ENCODE measurements around the gene ZBTB12. TPM values are rescaled to one million over a fixed set of nuclear protein-coding genes. Genes with fewer than 3 reads are reported as not detected.

ZBTB12 gene
- total RNA-seq, 1 experiment from 2014 or later: 16.2 TPM

DNA sequence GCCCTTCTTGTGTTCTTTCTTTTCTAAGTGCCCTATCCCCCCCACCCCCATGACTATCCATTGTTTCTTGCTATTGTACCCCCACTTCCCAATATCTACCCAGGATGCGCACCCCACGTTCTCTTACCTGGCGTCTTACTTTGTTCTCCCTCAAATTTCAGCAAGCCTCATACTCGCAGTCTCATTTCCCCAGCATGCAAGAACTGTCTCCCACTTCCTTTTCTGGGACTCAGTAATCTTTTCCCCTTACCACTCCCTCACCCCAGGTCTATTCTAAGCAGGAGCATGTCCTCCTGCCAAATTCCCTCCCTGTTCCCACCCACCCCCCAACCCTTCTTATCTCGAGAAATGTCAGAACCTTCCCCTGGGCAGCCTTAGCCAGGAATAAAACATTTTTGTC, 2.7 kb downstream of the ZBTB12 start:
- Histone ChIP-seq H3K27ac (no peak overlapping the region), H2AFZ (no peak overlapping the region), H3K27me3 (ENCODE audit: insufficient read depth, low read depth) (no peaks in the 10 kb centered on the region), H3K4me2 (peak overlapping the region; percentile 91), H3K4me1 (replicated peaks; ENCODE audit: insufficient read depth) (peaks cover 28% of the 10 kb centered on the region), H3K4me3 (no peak overlapping the region), H3K9me3 (ENCODE audit: insufficient read depth, low read depth) (no peaks in the 10 kb centered on the region), H4K20me1 (ENCODE audit: insufficient read depth) (no peaks in the 10 kb centered on the region), H3K36me3 (ENCODE audit: low read depth) (peaks cover 11% of the 10 kb centered on the region; the same call in 1 of the 2 replicates), H3K9me2 (ENCODE audit: insufficient read depth) (no peaks in the 10 kb centered on the region), H3K79me2 (ENCODE audit: low read depth) (peaks cover 30% of the 10 kb centered on the region), H3F3A (ENCODE audit: insufficient read depth, low read depth) (peaks cover 40% of the 10 kb centered on the region)
- intact Hi-C loops (cut with micrococcal nuclease; ENCODE audit: unreplicated experiment): loop anchor here (5.0 kb wide), 2 partner anchors 67 to 217 kb away; partner anchors contain the start of gene LY6G5C
- TF ChIP-seq CTCF (conservative IDR thresholded peaks at IDR 0.05) (no peak), EZH2 (IDR thresholded peaks at IDR 0.05; ENCODE audit: low read depth) (no peak)
- no TSS peak for BruUV-seq (replicated peaks)
- ChIA-PET CTCF (no interaction called here), POLR2A (ENCODE audit: unreplicated experiment) (no interaction called here)
- no peak for DNase-seq

DNA sequence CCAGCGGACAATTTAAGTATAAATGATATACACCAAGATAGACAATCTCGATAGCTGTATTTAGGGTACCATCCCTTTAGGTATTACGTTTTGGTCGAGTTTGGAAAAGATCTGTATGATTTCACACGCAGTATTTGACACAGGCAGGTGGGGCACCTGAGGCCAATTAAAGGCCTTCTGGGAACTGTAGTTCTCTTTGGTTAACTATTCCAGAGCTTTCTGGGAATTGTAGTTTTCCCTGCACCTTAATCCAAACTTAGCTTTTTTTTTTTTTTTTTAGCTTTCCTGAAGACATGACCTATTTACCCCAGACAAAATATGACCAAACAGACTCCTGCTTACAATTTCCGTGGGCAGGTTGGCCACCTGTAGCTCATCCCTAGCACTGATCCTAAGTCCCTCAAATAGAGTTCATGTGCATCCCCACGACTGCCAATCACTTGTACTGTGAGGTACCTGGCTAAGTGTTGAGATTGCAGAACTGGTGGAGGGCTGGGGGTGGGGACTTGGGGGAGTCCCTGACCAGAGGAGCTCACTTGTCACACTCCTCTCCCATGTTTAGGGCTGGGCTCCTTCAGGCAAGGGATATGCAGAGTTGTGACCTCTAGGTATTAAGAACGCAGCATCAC, 3.4 kb downstream of the ZBTB12 start:
- Histone ChIP-seq H3K4me3 (peak overlapping the region; percentile 73), H3K36me3 (ENCODE audit: low read depth) (peaks cover 12% of the 10 kb centered on the region; the same call in 1 of the 2 replicates), H3K9me2 (ENCODE audit: insufficient read depth) (no peaks in the 10 kb centered on the region), H4K20me1 (ENCODE audit: insufficient read depth) (no peaks in the 10 kb centered on the region), H3F3A (ENCODE audit: insufficient read depth, low read depth) (peaks cover 40% of the 10 kb centered on the region), H3K27ac (0 out of 2 replicates have a peak overlapping the region, but pooled peaks have one; percentile 44), H3K4me2 (peak overlapping the region; percentile 91), H2AFZ (peak overlapping the region; percentile 83), H3K4me1 (replicated peaks; ENCODE audit: insufficient read depth) (peaks cover 28% of the 10 kb centered on the region), H3K79me2 (ENCODE audit: low read depth) (peaks cover 30% of the 10 kb centered on the region), H3K9me3 (ENCODE audit: insufficient read depth, low read depth) (no peaks in the 10 kb centered on the region), H3K27me3 (ENCODE audit: insufficient read depth, low read depth) (no peaks in the 10 kb centered on the region)
- intact Hi-C loops (cut with micrococcal nuclease; ENCODE audit: unreplicated experiment): loop anchor here (5.0 kb wide), 2 partner anchors 66 to 216 kb away; partner anchors contain the start of gene LY6G5C
- TF ChIP-seq EZH2 (IDR thresholded peaks at IDR 0.05; ENCODE audit: low read depth) (no peak), CTCF (conservative IDR thresholded peaks at IDR 0.05) (no peak)
- POLR2A ChIA-PET (ENCODE audit: unreplicated experiment): interaction anchor here (0.6 to 1.4 kb wide), 10 partner anchors 36 to 953 kb away, joined by 3 to 18 read pairs (median 6); partner anchors contain the start of genes CLIC1, HSPA1B and NEU1
- DNase-seq: peak; percentile 21 to 75
- CTCF ChIA-PET: interaction anchor here (0.5 to 0.8 kb wide), 3 partner anchors 30 to 128 kb away, joined by 3 to 4 read pairs (median 3); no protein-coding TSS in a partner anchor
- BruUV-seq (replicated peaks): no TSS peak

DNA sequence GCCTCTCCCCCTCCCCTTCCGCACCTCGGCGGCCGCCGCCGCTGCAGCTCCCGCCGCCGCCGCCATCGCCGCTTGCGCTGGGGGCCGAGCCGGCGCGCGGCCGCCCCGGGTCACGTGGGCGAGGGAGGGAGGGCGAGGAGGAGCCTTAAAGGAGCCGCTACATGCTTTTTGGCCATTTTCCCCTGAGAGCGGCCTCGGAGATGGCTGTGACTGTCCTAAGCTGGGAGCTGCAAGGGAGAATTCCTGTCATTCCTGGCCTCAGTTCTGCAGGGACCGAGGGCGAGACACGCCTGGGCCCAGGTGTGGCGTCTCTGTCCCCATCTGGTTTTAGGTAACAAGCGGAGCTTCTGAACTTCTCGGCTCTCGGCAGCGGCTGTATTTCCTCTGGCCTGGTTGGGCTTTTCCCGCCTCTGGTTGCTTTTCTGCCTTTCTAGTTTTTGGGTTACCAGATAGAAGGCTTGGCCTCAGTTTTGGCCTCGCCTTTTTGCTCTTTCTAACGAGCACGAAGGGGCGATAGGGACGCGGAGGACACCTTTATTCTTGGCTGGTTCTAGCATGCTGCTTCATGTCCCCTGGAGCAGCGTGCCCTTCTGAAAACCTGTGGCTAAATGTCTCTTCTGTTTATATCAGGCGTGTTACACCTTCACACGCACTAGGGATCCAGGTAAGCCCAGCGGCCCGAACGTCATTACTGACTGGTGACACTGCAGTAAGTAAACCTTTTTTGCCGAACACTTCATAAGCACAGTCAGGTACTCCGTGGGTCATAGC, 4.1 kb downstream of the ZBTB12 start, which contains the start of gene EHMT2:
EHMT2 (minus strand) TSS at position 87 of the 771 bp plus-strand sequence; CDS start at position 66, 21 bp downstream.
- peak within 1 kb of the TSS; percentile 73 for H3K4me3 ChIP-seq
- ChIA-PET POLR2A (ENCODE audit: unreplicated experiment) (interaction anchor here (0.6 to 1.4 kb wide), 10 partner anchors 35 to 297 kb away, joined by 3 to 18 read pairs (median 6); partner anchors contain the start of genes CLIC1, HSPA1B and NEU1), CTCF (interaction anchor here (0.5 to 0.8 kb wide), 3 partner anchors 30 to 128 kb away, joined by 3 to 4 read pairs (median 3); no protein-coding TSS in a partner anchor)
- H3K36me3 ChIP-seq (ENCODE audit: low read depth): peaks cover 18% of the 10 kb centered on the region; the same call in 1 of the 2 replicates
- intact Hi-C loops (cut with micrococcal nuclease; ENCODE audit: unreplicated experiment): loop anchor here (5.0 kb wide), 2 partner anchors 65 to 215 kb away; partner anchors contain the start of gene LY6G5C
- H3K27ac ChIP-seq: peak within 1 kb of the TSS; percentile 44
- peaks cover 26% of the 10 kb centered on the region for H3K4me1 ChIP-seq (replicated peaks; ENCODE audit: insufficient read depth)
- H3K79me2 ChIP-seq (ENCODE audit: low read depth): peaks cover 30% of the 10 kb centered on the region
- peak within 1 kb of the TSS; percentile 91 for H3K4me2 ChIP-seq
- no peaks in the 10 kb centered on the region for H3K27me3 ChIP-seq (ENCODE audit: insufficient read depth, low read depth)
- H3K9me2 ChIP-seq (ENCODE audit: insufficient read depth): no peaks in the 10 kb centered on the region
- no peaks in the 10 kb centered on the region for H4K20me1 ChIP-seq (ENCODE audit: insufficient read depth)
- no peak for TF ChIP-seq CTCF (conservative IDR thresholded peaks at IDR 0.05)
- TF ChIP-seq EZH2 (IDR thresholded peaks at IDR 0.05; ENCODE audit: low read depth): no peak
- H2AFZ ChIP-seq: peak within 1 kb of the TSS; percentile 83
- H3F3A ChIP-seq (ENCODE audit: insufficient read depth, low read depth): peaks cover 33% of the 10 kb centered on the region
- H3K9me3 ChIP-seq (ENCODE audit: insufficient read depth, low read depth): no peaks in the 10 kb centered on the region
- DNase-seq: peak in 1 of 2 experiments; percentile 85
- TSS peak; percentile 76 for BruUV-seq (replicated peaks)

Measured in PC-9 (cell line).